Keratinocyte (primary cell): Measurements from ENCODE around the gene TARP.

Experiments used
- DNase-seq: peaks from one replicate; pipeline ENCODE4 v3.0.0-alpha.2; 2011; ENCODE audit warnings: low read depth, missing footprints, low spot score
- FAIRE-seq: peaks from 2 replicates; lab custom pipeline; 2011; peaks lifted over from hg19 to GRCh38; lab: Jason Lieb, UNC
- H2AFZ ChIP-seq: 2 replicates; pipeline ENCODE4 v1.6.0; 2012; ENCODE audit warnings: low read length, control low read depth, inconsistent platforms; ENCODE audit not compliant: control insufficient read depth
- H3K27ac ChIP-seq: 2 replicates; pipeline ENCODE4 v1.5.1; 2011; ENCODE audit warnings: low read length; ENCODE audit not compliant: control insufficient read depth, insufficient read depth
- H3K27me3 ChIP-seq: 3 replicates; pipeline ENCODE4 v1.6.0; 2011; ENCODE audit warnings: low read length; ENCODE audit not compliant: control insufficient read depth, insufficient read depth; ENCODE audit errors: extremely low read depth
- H3K36me3 ChIP-seq, 2 experiments: 2 replicates in 1 of 2; 3 replicates in 1 of 2; pipeline ENCODE4 v1.5.1; 2011; ENCODE audit warnings: low read length in 2 of 2, mild to moderate bottlenecking in 1 of 2; ENCODE audit not compliant: control insufficient read depth in 2 of 2, insufficient read depth in 2 of 2; ENCODE audit errors: extremely low read depth in 1 of 2
- H3K4me1 ChIP-seq: 3 replicates; pipeline ENCODE4 v1.5.1; 2011; ENCODE audit warnings: low read length; ENCODE audit not compliant: control insufficient read depth, insufficient read depth; ENCODE audit errors: extremely low read depth
- H3K4me2 ChIP-seq: 3 replicates; pipeline ENCODE4 v1.6.0; 2011; ENCODE audit warnings: low read depth, low read length; ENCODE audit not compliant: control insufficient read depth, insufficient read depth; ENCODE audit errors: extremely low read depth
- H3K4me3 ChIP-seq, 3 experiments: fragments of 200-600 bp in 1 of 3; sonication (generic) in 1 of 3; 2 replicates in 2 of 3; 3 replicates in 1 of 3; pipeline ENCODE4 v1.5.1; 2011 to 2016; ENCODE audit warnings: low read length in 3 of 3, mild to moderate bottlenecking in 3 of 3, control low read depth in 2 of 3, inconsistent platforms in 1 of 3, low read depth in 1 of 3, mixed read lengths in 1 of 3, mixed run types in 1 of 3, moderate library complexity in 1 of 3; ENCODE audit not compliant: control insufficient read depth in 2 of 3, insufficient read depth in 2 of 3; ENCODE audit errors: extremely low read depth in 1 of 3
- H3K79me2 ChIP-seq: 2 replicates; pipeline ENCODE4 v1.6.0; 2012; ENCODE audit warnings: low read length; ENCODE audit not compliant: control insufficient read depth, insufficient read depth
- H3K9ac ChIP-seq: 3 replicates; pipeline ENCODE4 v1.6.0; 2011; ENCODE audit warnings: low read length; ENCODE audit not compliant: control insufficient read depth, insufficient read depth; ENCODE audit errors: extremely low read depth
- H3K9me1 ChIP-seq: 3 replicates; pipeline ENCODE4 v1.6.0; 2011; ENCODE audit warnings: low read length; ENCODE audit not compliant: control insufficient read depth, insufficient read depth; ENCODE audit errors: extremely low read depth
- H3K9me3 ChIP-seq: 2 replicates; pipeline ENCODE4 v1.5.1; 2012; ENCODE audit warnings: low read depth, low read length; ENCODE audit not compliant: control insufficient read depth
- H4K20me1 ChIP-seq: 3 replicates; pipeline ENCODE4 v1.6.0; 2011; ENCODE audit warnings: low read length; ENCODE audit not compliant: control insufficient read depth, insufficient read depth; ENCODE audit errors: extremely low read depth
- CTCF ChIP-seq, 3 experiments: IDR thresholded peaks in 1 of 3; conservative IDR thresholded peaks in 1 of 3; optimal IDR thresholded peaks in 1 of 3; 2 replicates in 2 of 3; 3 replicates in 1 of 3; pipeline versions ENCODE3 to v1.5.1; 2011; ENCODE audit warnings: low read length in 3 of 3, mild to moderate bottlenecking in 3 of 3, moderate library complexity in 2 of 3, control low read depth in 1 of 3, inconsistent platforms in 1 of 3; ENCODE audit not compliant: insufficient read depth in 2 of 3; ENCODE audit errors: extremely low read depth in 1 of 3
- EZH2 ChIP-seq: IDR thresholded peaks from one replicate; pipeline ENCODE4 v1.6.1; 2012; ENCODE audit warnings: inconsistent platforms, mild to moderate bottlenecking, low read length, moderate library complexity
- dilution Hi-C: fragments of 300-500 bp; cut with MboI; formaldehyde crosslinking; loops from one replicate; pipeline ENCODE4 v1.7.0; 2020; ENCODE audit warnings: low sequenced_read_pairs; ENCODE audit not compliant: extremely low pct_ligation_motif_present

The TARP gene

DNA sequence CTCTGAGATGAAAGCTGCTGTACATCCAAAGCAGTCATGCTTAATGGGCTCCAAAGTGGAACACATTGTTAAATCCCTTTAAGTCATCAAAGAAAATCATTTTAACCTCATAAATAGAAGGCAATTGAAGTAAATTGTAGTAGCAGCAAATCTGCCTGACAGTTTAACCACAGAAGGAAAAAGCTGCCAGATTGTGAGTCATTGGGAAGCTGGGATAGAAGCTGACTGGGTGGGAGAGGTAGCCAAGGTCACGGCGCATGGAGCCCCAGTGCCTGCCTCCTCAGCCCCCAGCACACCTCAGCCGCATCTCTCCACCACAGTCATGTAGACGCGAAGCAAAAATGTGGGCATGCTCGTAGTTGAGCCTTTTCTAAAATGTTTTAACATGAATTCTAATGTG lies 44.0 kb downstream of the TARP start:
- Histone ChIP-seq H3K27me3 (no peaks in the 10 kb centered on the region), H3K79me2 (no peaks in the 10 kb centered on the region), H3K36me3 (peaks cover 3 to 7% of the 10 kb centered on the region in 2 experiments), H3K9me1 (no peaks in the 10 kb centered on the region), H3K4me1 (no peaks in the 10 kb centered on the region), H3K9me3 (no peaks in the 10 kb centered on the region), H3K9ac (no peak overlapping the region), H3K27ac (no peak overlapping the region), H3K4me2 (no peak overlapping the region), H2AFZ (no peak overlapping the region), H4K20me1 (no peaks in the 10 kb centered on the region), H3K4me3 (no peak overlapping the region)
- TF ChIP-seq CTCF (optimal IDR thresholded peaks at IDR 0.05 in 1 of 3, IDR thresholded peaks at IDR 0.05 in 1 of 3, conservative IDR thresholded peaks at IDR 0.05 in 1 of 3; ENCODE audit: extremely low read depth in 1 of 3, insufficient read depth in 2 of 3, low read length in 3 of 3), result no peak
- TF ChIP-seq EZH2, result no peak
- DNase-seq, result no peak
- no peak for FAIRE-seq
- dilution Hi-C loops, result no loop called here

- TF ChIP-seq EZH2 (no peak), CTCF (optimal IDR thresholded peaks at IDR 0.05 in 1 of 3, IDR thresholded peaks at IDR 0.05 in 1 of 3, conservative IDR thresholded peaks at IDR 0.05 in 1 of 3; ENCODE audit: extremely low read depth in 1 of 3, insufficient read depth in 2 of 3, low read length in 3 of 3) (no peak)
- Histone ChIP-seq H3K36me3 (peaks cover 6 to 8% of the 10 kb centered on the region in 2 experiments), H4K20me1 (no peaks in the 10 kb centered on the region), H3K9me1 (no peaks in the 10 kb centered on the region), H3K4me3 (no peak overlapping the region), H2AFZ (no peak overlapping the region), H3K9ac (no peak overlapping the region), H3K4me2 (no peak overlapping the region), H3K4me1 (no peaks in the 10 kb centered on the region), H3K9me3 (no peaks in the 10 kb centered on the region), H3K27ac (no peak overlapping the region), H3K27me3 (no peaks in the 10 kb centered on the region), H3K79me2 (no peaks in the 10 kb centered on the region)
- DNase-seq (no peak), FAIRE-seq (no peak)
- dilution Hi-C loops, result no loop called here
Observed at GRCh38 chr7:38224392-38224791, 49.0 kb downstream of the TARP start.
